Activated CD8-positive, alpha-beta T cell treated with anti-CD3 and anti-CD28 coated beads, Interleukin-2, amount 10 ng/mL, durations not matched to agents 7 days and 5 days (primary cell): ENCODE data around the gene WWOX. TPM values are rescaled to one million over a fixed set of nuclear protein-coding genes. Genes with fewer than 3 reads are reported as not detected.

Source experiments
- ATAC-seq: fragments of 150-1000 bp; cut with Tn5 transposase; one replicate; pipeline ENCODE4 v1.10.0; 2021; ENCODE audit warnings: moderate library complexity
- CTCF ChIA-PET: fragments of 350-600 bp; sonication (Branson Sonifier 250); formaldehyde crosslinking; loops from one replicate; lab custom pipeline; 2021; ENCODE audit warnings: antibody characterized with exemption; lab: Charles Lee
- POLR2A ChIA-PET: fragments of 350-600 bp; sonication (Branson Sonifier 250); formaldehyde crosslinking; loops from one replicate; lab custom pipeline; 2021; ENCODE audit warnings: antibody characterized with exemption; lab: Charles Lee
- DNase-seq: peaks from one replicate; pipeline ENCODE4 v3.0.0-alpha.2; 2020
- H3K27ac Mint-ChIP-seq: one replicate; pipeline ENCODE4 v1.8.0; 2021; ENCODE audit warnings: mild to moderate bottlenecking, mixed read lengths
- H3K27me3 Mint-ChIP-seq: one replicate; pipeline ENCODE4 v1.8.0; 2021; ENCODE audit warnings: low read depth, mixed read lengths
- H3K36me3 Mint-ChIP-seq: one replicate; pipeline ENCODE4 v1.8.0; 2021; ENCODE audit warnings: low read depth, mixed read lengths
- H3K4me1 Mint-ChIP-seq: one replicate; pipeline ENCODE4 v1.8.0; 2021; ENCODE audit warnings: low read depth, mixed read lengths
- H3K4me3 Mint-ChIP-seq: one replicate; pipeline ENCODE4 v1.8.0; 2021; ENCODE audit warnings: mild to moderate bottlenecking, mixed read lengths
- H3K9me3 Mint-ChIP-seq: one replicate; pipeline ENCODE4 v1.8.0; 2022; ENCODE audit warnings: mixed read lengths; ENCODE audit not compliant: insufficient read depth
- total RNA-seq, 2 experiments: library from RNA; stranded (reverse); gene quantifications; one replicate each; pipeline ENCODE4 v1.2.3, GENCODE V29; 2021

WWOX gene
- total RNA-seq, 2 experiments from 2014 or later: 34.4 to 34.9 TPM

- H3K36me3 Mint-ChIP-seq: peaks cover 20% of the 10 kb centered on the region
Measured at GRCh38 chr16:78431004-78431670, 331.7 kb downstream of the WWOX start.

GRCh38 chr16:78431701-78432100, 332.2 kb downstream of the WWOX start:
- ATAC-seq (no peak), DNase-seq (no peak)
- Mint-ChIP-seq H3K4me3 (no peak overlapping the region), H3K9me3 (no peaks in the 10 kb centered on the region), H3K27me3 (no peaks in the 10 kb centered on the region), H3K36me3 (peaks cover 20% of the 10 kb centered on the region), H3K27ac (no peak overlapping the region), H3K4me1 (peaks cover 5% of the 10 kb centered on the region)
- ChIA-PET POLR2A (no interaction called here), CTCF (no interaction called here)

More at GRCh38 chr16:78431004-78431670, 331.7 kb downstream of the WWOX start:
- no peak overlapping the region for H3K4me3 Mint-ChIP-seq
- ChIA-PET POLR2A (no interaction called here), CTCF (no interaction called here)
- ATAC-seq (no peak), DNase-seq (no peak)
- peaks cover 5% of the 10 kb centered on the region for H3K4me1 Mint-ChIP-seq
- H3K9me3 Mint-ChIP-seq: no peaks in the 10 kb centered on the region
- no peak overlapping the region for H3K27ac Mint-ChIP-seq
- H3K27me3 Mint-ChIP-seq: no peaks in the 10 kb centered on the region

- H3K27me3 Mint-ChIP-seq: no peaks in the 10 kb centered on the region
- DNase-seq: no peak
- no peak overlapping the region for H3K27ac Mint-ChIP-seq
- ChIA-PET POLR2A (no interaction called here), CTCF (no interaction called here)
- peaks cover 18% of the 10 kb centered on the region for H3K36me3 Mint-ChIP-seq
- H3K9me3 Mint-ChIP-seq: no peaks in the 10 kb centered on the region
- ATAC-seq: no peak
- H3K4me1 Mint-ChIP-seq: peaks cover 5% of the 10 kb centered on the region
- H3K4me3 Mint-ChIP-seq: no peak overlapping the region
Measured at GRCh38 chr16:78432451-78432850, 333.0 kb downstream of the WWOX start.

DNA sequence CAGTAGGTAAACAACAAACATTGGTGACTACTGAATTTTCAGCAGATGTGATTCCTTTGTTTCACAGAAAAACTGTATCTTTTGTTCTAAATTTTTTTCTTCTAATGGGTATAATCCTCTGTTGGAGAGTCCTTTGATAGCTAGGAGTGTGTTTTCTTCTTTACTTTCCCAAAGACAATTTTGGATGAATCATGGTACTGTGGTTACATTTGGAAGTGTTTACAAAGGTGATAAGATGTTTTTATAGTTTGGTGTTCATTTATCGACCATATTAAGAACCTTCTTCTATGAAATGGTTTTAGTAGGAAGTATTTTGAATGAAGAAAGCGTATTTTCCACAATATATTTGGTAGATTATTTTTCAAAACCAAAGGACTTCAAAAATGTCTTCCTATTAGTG, 333.7 kb downstream of the WWOX start:
- peaks cover 2% of the 10 kb centered on the region for H3K4me1 Mint-ChIP-seq
- no peaks in the 10 kb centered on the region for H3K9me3 Mint-ChIP-seq
- DNase-seq: no peak
- CTCF ChIA-PET: no interaction called here
- H3K27ac Mint-ChIP-seq: no peak overlapping the region
- no peaks in the 10 kb centered on the region for H3K27me3 Mint-ChIP-seq
- peaks cover 18% of the 10 kb centered on the region for H3K36me3 Mint-ChIP-seq
- POLR2A ChIA-PET: no interaction called here
- H3K4me3 Mint-ChIP-seq: no peak overlapping the region
- ATAC-seq: no peak

- no peaks in the 10 kb centered on the region for H3K9me3 Mint-ChIP-seq
Measured at GRCh38 chr16:78434401-78434800, 334.9 kb downstream of the WWOX start.

GRCh38 chr16:78435260-78435659, 335.8 kb downstream of the WWOX start:
- ATAC-seq: no peak
- H3K27me3 Mint-ChIP-seq: no peaks in the 10 kb centered on the region
- H3K9me3 Mint-ChIP-seq: no peaks in the 10 kb centered on the region
- H3K4me1 Mint-ChIP-seq: no peaks in the 10 kb centered on the region
- H3K4me3 Mint-ChIP-seq: no peak overlapping the region
- POLR2A ChIA-PET: interaction anchor here (0.6 kb wide), 1 partner anchor 35 kb away, joined by 3 read pairs; no protein-coding TSS in a partner anchor
- no peak overlapping the region for H3K27ac Mint-ChIP-seq
- no peak for DNase-seq
- CTCF ChIA-PET: no interaction called here
- peaks cover 14% of the 10 kb centered on the region for H3K36me3 Mint-ChIP-seq

More at GRCh38 chr16:78434401-78434800, 334.9 kb downstream of the WWOX start:
- H3K27ac Mint-ChIP-seq: no peak overlapping the region
- no peak for ATAC-seq
- H3K27me3 Mint-ChIP-seq: no peaks in the 10 kb centered on the region
- POLR2A ChIA-PET: no interaction called here
- peaks cover 18% of the 10 kb centered on the region for H3K36me3 Mint-ChIP-seq
- no peaks in the 10 kb centered on the region for H3K4me1 Mint-ChIP-seq
- H3K4me3 Mint-ChIP-seq: no peak overlapping the region
- DNase-seq: no peak
- CTCF ChIA-PET: no interaction called here

- no peaks in the 10 kb centered on the region for H3K9me3 Mint-ChIP-seq
- H3K4me1 Mint-ChIP-seq: no peaks in the 10 kb centered on the region
- no peak for ATAC-seq
- no peak for DNase-seq
- ChIA-PET CTCF (interaction anchor here (1.1 to 1.2 kb wide), 2 partner anchors 9 to 15 kb away, joined by 3 to 4 read pairs; no protein-coding TSS in a partner anchor), POLR2A (no interaction called here)
- no peaks in the 10 kb centered on the region for H3K27me3 Mint-ChIP-seq
- no peak overlapping the region for H3K27ac Mint-ChIP-seq
- H3K4me3 Mint-ChIP-seq: no peak overlapping the region
- H3K36me3 Mint-ChIP-seq: peaks cover 14% of the 10 kb centered on the region
Measured at GRCh38 chr16:78436023-78436422, 336.6 kb downstream of the WWOX start.

DNA sequence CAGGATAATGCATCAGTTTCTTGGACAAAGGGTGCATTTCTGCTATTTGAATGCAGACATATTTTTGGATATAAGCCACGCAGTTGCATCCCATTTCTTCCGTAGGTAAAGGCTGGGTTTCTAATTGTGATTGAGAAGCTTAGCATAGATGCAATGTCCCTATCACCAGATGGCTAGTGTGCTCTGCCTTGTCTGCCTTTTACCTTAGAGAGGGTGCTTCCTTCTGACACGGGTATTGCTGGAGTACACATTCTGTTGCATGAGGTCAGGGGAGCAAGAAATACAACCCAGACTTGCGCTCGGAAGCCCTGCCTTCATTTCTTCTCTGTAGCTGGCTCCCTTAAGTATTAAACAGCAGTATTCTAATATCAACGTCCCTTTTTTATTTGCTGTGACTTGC, 337.4 kb downstream of the WWOX start:
- Mint-ChIP-seq H3K36me3 (peaks cover 14% of the 10 kb centered on the region), H3K27me3 (no peaks in the 10 kb centered on the region), H3K27ac (no peak overlapping the region), H3K9me3 (no peaks in the 10 kb centered on the region), H3K4me1 (no peaks in the 10 kb centered on the region), H3K4me3 (no peak overlapping the region)
- DNase-seq (no peak), ATAC-seq (no peak)
- POLR2A ChIA-PET: no interaction called here
- CTCF ChIA-PET: interaction anchor here (1.0 to 1.2 kb wide), 3 partner anchors 8 to 16 kb away, joined by 3 to 4 read pairs (median 4); no protein-coding TSS in a partner anchor

DNA sequence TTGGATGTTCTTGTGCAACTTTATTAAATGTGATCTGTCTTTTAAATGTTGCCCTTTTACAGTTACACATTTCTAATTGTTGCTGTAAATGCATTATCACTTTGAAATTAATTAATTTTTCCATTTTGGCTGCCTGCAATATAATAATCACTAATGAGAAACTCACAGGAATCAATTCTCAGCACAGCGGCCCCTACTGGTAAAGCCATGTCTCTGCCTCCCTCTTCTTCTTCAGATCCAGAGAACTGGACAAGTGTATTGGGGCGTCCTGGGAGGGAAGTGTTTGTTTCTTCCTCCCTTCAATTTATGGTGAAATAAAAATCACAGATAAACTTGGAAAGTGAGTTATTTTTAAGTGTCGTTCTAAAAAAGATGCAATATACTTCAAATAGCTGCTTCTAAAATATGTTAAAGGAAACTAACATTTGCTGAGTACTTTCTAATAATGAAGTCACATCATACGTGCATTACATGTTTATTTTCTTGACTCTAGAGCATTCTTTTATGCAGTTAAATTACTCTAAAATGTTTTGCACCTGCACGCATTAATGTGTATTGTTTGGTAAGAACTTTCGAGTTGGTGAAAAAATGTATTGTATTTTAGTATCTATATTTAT, 338.0 kb downstream of the WWOX start:
- DNase-seq (peak; percentile 31), ATAC-seq (no peak)
- Mint-ChIP-seq H3K9me3 (no peaks in the 10 kb centered on the region), H3K4me1 (no peaks in the 10 kb centered on the region), H3K4me3 (no peak overlapping the region), H3K36me3 (peaks cover 14% of the 10 kb centered on the region), H3K27ac (no peak overlapping the region), H3K27me3 (no peaks in the 10 kb centered on the region)
- ChIA-PET POLR2A (interaction anchor here (0.7 kb wide), 1 partner anchor 13 kb away, joined by 3 read pairs; no protein-coding TSS in a partner anchor), CTCF (interaction anchor here (1.0 kb wide), 1 partner anchor 16 kb away, joined by 4 read pairs; no protein-coding TSS in a partner anchor)

- Mint-ChIP-seq H3K9me3 (no peaks in the 10 kb centered on the region), H3K27me3 (no peaks in the 10 kb centered on the region), H3K4me3 (no peak overlapping the region), H3K4me1 (no peaks in the 10 kb centered on the region), H3K36me3 (peaks cover 8% of the 10 kb centered on the region), H3K27ac (no peak overlapping the region)
- DNase-seq (no peak), ATAC-seq (no peak)
- ChIA-PET POLR2A (no interaction called here), CTCF (interaction anchor here (0.8 to 1.0 kb wide), 2 partner anchors 12 to 15 kb away, joined by 3 to 4 read pairs; no protein-coding TSS in a partner anchor)
Measured at GRCh38 chr16:78438219-78438618, 338.8 kb downstream of the WWOX start.

GRCh38 chr16:78438632-78439031, 339.2 kb downstream of the WWOX start:
- H3K9me3 Mint-ChIP-seq: no peaks in the 10 kb centered on the region
- H3K4me3 Mint-ChIP-seq: no peak overlapping the region
- H3K4me1 Mint-ChIP-seq: peaks cover 4% of the 10 kb centered on the region
- ATAC-seq (no peak), DNase-seq (no peak)
- CTCF ChIA-PET: interaction anchor here (0.8 kb wide), 1 partner anchor 11 kb away, joined by 3 read pairs; no protein-coding TSS in a partner anchor
- POLR2A ChIA-PET: no interaction called here
- peaks cover 5% of the 10 kb centered on the region for H3K36me3 Mint-ChIP-seq
- no peaks in the 10 kb centered on the region for H3K27me3 Mint-ChIP-seq
- no peak overlapping the region for H3K27ac Mint-ChIP-seq

DNA sequence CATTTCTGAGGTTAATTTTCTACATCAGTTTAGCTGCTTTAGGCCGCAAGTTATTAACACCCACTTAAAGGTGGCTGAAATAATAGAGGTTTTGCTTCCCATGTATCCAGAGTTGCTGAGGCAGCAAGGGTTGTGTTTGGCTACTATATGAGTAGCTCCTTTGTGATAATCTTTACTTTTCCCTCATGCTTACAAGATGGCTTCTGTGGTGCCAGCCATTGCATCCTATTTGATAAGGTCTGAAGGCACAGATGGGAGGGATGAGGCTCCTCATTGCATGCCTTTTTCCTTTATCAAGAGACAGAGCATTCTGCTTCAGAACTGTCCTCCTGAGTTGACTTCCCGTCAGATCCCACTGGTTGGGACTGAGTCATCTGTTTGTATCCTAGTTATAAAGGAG, 340.2 kb downstream of the WWOX start:
- no peak overlapping the region for H3K4me3 Mint-ChIP-seq
- peaks cover 6% of the 10 kb centered on the region for H3K4me1 Mint-ChIP-seq
- ChIA-PET CTCF (interaction anchor here (0.6 kb wide), 1 partner anchor 10 kb away, joined by 4 read pairs; no protein-coding TSS in a partner anchor), POLR2A (no interaction called here)
- peaks cover under 1% of the 10 kb centered on the region for H3K36me3 Mint-ChIP-seq
- H3K27ac Mint-ChIP-seq: no peak overlapping the region
- DNase-seq: no peak
- ATAC-seq: no peak
- H3K27me3 Mint-ChIP-seq: no peaks in the 10 kb centered on the region
- H3K9me3 Mint-ChIP-seq: no peaks in the 10 kb centered on the region
